Measurements from ENCODE around the gene SV2B.

DNA sequence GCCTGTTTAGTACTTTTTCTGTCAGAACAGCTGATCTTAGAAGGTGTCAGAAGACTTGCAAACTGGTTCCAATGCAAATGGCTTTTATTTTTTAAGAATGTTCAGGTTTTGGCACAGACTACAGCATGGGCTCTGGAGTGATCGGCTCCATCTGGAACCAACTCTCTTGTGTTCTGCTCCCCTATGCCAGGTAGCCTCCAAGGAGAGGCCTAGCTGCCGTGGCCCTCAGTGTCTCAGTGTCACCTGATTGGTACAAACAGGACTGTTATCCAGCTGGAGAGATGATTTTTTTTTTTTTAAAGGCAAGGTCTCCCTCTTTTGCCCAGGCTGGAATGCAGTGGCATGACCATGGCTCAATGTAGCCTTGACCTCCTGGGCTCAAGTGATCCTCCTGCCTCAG, 183.1 kb downstream of the SV2B start:
- TF ChIP-seq EZH2 (IDR thresholded peaks at IDR 0.05): no peak
- TF ChIP-seq, protein P1, sequence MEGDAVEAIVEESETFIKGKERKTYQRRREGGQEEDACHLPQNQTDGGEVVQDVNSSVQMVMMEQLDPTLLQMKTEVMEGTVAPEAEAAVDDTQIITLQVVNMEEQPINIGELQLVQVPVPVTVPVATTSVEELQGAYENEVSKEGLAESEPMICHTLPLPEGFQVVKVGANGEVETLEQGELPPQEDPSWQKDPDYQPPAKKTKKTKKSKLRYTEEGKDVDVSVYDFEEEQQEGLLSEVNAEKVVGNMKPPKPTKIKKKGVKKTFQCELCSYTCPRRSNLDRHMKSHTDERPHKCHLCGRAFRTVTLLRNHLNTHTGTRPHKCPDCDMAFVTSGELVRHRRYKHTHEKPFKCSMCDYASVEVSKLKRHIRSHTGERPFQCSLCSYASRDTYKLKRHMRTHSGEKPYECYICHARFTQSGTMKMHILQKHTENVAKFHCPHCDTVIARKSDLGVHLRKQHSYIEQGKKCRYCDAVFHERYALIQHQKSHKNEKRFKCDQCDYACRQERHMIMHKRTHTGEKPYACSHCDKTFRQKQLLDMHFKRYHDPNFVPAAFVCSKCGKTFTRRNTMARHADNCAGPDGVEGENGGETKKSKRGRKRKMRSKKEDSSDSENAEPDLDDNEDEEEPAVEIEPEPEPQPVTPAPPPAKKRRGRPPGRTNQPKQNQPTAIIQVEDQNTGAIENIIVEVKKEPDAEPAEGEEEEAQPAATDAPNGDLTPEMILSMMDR (IDR thresholded peaks at IDR 0.05 in 2 of 3, conservative IDR thresholded peaks at IDR 0.05 in 1 of 3; ENCODE audit: borderline replicate concordance in 1 of 3, insufficient read depth in 1 of 3, low read depth in 2 of 3, low read length in 2 of 3): no peak
- TF ChIP-seq EZH2phosphoT487 (IDR thresholded peaks at IDR 0.05; ENCODE audit: borderline replicate concordance): no peak
- TF ChIP-seq, protein P2, sequence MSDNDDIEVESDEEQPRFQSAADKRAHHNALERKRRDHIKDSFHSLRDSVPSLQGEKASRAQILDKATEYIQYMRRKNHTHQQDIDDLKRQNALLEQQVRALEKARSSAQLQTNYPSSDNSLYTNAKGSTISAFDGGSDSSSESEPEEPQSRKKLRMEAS (IDR thresholded peaks at IDR 0.05): no peak
- TF ChIP-seq JUND (IDR thresholded peaks at IDR 0.05): no peak
- TF ChIP-seq EGR1 (IDR thresholded peaks at IDR 0.05; ENCODE audit: low read depth): no peak
- no peak for TF ChIP-seq RAD21 (IDR thresholded peaks at IDR 0.05; ENCODE audit: low read depth)
- TF ChIP-seq POLR2A (IDR thresholded peaks at IDR 0.05; ENCODE audit: borderline replicate concordance, extremely low read depth, insufficient read depth, insufficient read length): no peak
- no peak for TF ChIP-seq ZNF274 (IDR thresholded peaks at IDR 0.05; ENCODE audit: low read depth, low read length)
- TF ChIP-seq, protein P3, sequence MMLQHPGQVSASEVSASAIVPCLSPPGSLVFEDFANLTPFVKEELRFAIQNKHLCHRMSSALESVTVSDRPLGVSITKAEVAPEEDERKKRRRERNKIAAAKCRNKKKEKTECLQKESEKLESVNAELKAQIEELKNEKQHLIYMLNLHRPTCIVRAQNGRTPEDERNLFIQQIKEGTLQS (IDR thresholded peaks at IDR 0.05): no peak
- TF ChIP-seq, protein P4, sequence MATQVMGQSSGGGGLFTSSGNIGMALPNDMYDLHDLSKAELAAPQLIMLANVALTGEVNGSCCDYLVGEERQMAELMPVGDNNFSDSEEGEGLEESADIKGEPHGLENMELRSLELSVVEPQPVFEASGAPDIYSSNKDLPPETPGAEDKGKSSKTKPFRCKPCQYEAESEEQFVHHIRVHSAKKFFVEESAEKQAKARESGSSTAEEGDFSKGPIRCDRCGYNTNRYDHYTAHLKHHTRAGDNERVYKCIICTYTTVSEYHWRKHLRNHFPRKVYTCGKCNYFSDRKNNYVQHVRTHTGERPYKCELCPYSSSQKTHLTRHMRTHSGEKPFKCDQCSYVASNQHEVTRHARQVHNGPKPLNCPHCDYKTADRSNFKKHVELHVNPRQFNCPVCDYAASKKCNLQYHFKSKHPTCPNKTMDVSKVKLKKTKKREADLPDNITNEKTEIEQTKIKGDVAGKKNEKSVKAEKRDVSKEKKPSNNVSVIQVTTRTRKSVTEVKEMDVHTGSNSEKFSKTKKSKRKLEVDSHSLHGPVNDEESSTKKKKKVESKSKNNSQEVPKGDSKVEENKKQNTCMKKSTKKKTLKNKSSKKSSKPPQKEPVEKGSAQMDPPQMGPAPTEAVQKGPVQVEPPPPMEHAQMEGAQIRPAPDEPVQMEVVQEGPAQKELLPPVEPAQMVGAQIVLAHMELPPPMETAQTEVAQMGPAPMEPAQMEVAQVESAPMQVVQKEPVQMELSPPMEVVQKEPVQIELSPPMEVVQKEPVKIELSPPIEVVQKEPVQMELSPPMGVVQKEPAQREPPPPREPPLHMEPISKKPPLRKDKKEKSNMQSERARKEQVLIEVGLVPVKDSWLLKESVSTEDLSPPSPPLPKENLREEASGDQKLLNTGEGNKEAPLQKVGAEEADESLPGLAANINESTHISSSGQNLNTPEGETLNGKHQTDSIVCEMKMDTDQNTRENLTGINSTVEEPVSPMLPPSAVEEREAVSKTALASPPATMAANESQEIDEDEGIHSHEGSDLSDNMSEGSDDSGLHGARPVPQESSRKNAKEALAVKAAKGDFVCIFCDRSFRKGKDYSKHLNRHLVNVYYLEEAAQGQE (IDR thresholded peaks at IDR 0.05; ENCODE audit: low read depth): no peak
